Spleen (tissue), 11 donors: ENCODE data around the gene SLC45A1. TPM values are rescaled to one million over a fixed set of nuclear protein-coding genes. Genes with fewer than 3 reads are reported as not detected.

Experiments used
- DNase-seq: peaks from one replicate; pipeline ENCODE4 v3.0.0-alpha.2; 2020
- H3K27ac ChIP-seq, 8 donors: fragments of 200-600 bp; sonication (generic) in 7 of 8; 1 replicate in 4 of 8; 2 replicates in 4 of 8; pipeline versions ENCODE4 v1.5.0 to v1.8.0; 2016 to 2021; ENCODE audit warnings: inconsistent platforms in 4 of 8, mild to moderate bottlenecking in 4 of 8, moderate library complexity in 1 of 8
- H3K27me3 ChIP-seq, 7 donors: fragments of 200-600 bp; sonication (generic) in 6 of 7; replicated peaks in 1 of 7; 1 replicate in 4 of 7; 2 replicates in 3 of 7; pipeline versions ENCODE4 v1.5.0 to v1.8.0; 2016 to 2021; ENCODE audit warnings: inconsistent platforms in 3 of 7, mild to moderate bottlenecking in 1 of 7
- H3K36me3 ChIP-seq, 6 donors: fragments of 200-600 bp; sonication (generic) in 5 of 6; 1 replicate in 4 of 6; 2 replicates in 2 of 6; pipeline versions ENCODE4 v1.5.0 to v1.8.0; 2016 to 2021; ENCODE audit warnings: inconsistent platforms in 2 of 6
- H3K4me1 ChIP-seq, 6 donors: fragments of 200-600 bp; sonication (generic) in 5 of 6; 1 replicate in 3 of 6; 2 replicates in 3 of 6; pipeline versions ENCODE4 v1.5.0 to v1.8.0; 2016 to 2021; ENCODE audit warnings: inconsistent platforms in 3 of 6
- H3K4me3 ChIP-seq, 8 donors: fragments of 200-600 bp; sonication (generic) in 7 of 8; 1 replicate in 4 of 8; 2 replicates in 4 of 8; pipeline versions ENCODE4 v1.5.0 to v1.8.0; 2016 to 2021; ENCODE audit warnings: inconsistent platforms in 4 of 8, mild to moderate bottlenecking in 4 of 8, moderate library complexity in 2 of 8
- H3K9me3 ChIP-seq, 8 donors: fragments of 200-600 bp; sonication (generic) in 7 of 8; 1 replicate in 4 of 8; 2 replicates in 4 of 8; pipeline versions ENCODE4 v1.5.0 to v1.8.0; 2016 to 2021; ENCODE audit warnings: inconsistent platforms in 4 of 8
- CTCF ChIP-seq, 11 experiments: fragments of 200-600 bp in 7 of 11; fragments of 450-650 bp in 4 of 11; sonication (generic) in 4 of 11; IDR thresholded peaks in 8 of 11; conservative IDR thresholded peaks in 3 of 11; 1 replicate in 7 of 11; 2 replicates in 4 of 11; pipeline versions ENCODE4 v1.4.0 to v1.8.0; 2016 to 2021; ENCODE audit warnings: antibody characterized with exemption in 11 of 11, inconsistent platforms in 4 of 11, mild to moderate bottlenecking in 1 of 11
- POLR2A ChIP-seq, 3 donors: fragments of 450-650 bp; IDR thresholded peaks; one replicate each; pipeline ENCODE4 v1.5.1; 2017; ENCODE audit warnings: antibody characterized with exemption in 3 of 3, mild to moderate bottlenecking in 1 of 3
- POLR2AphosphoS5 ChIP-seq, 3 donors: sonication (generic); formaldehyde crosslinking; IDR thresholded peaks; one replicate each; pipeline ENCODE4 v1.5.1; 2017; ENCODE audit warnings: antibody characterized with exemption in 3 of 3
- WGBS, 5 donors: extraction: QIAGEN DNeasy Blood & Tissue Kit in 3 of 5; methylation state at CpG; one replicate each; pipeline versions ENCODE4 v1.1.5 to v1.1.7; 2013 to 2018; 5-methylcytosine and 5-hydroxymethylcytosine counted together
- intact Hi-C: fragments of 100-400 bp; cut with DNase I; formaldehyde crosslinking; loops from one replicate; pipeline ENCODE4 v1.15.0; 2023; ENCODE audit warnings: low total_unique reads
- polyA plus RNA-seq, 3 donors: library from polyadenylated mRNA; stranded (reverse); fragments of 200-250 nt; gene quantifications; one replicate each; pipeline ENCODE4 v1.2.1, GENCODE V29; 2013
- total RNA-seq, 7 donors: library from RNA; depleted of rRNA in 3 of 7; stranded (reverse); fragments of >200 nt in 3 of 7; fragmentation: NEBNext Ultra II Directional in 4 of 7; extraction: Animal tissue kit (Norgen Biotek cat#: 25700) in 4 of 7; gene quantifications; one replicate each; pipeline versions ENCODE4 v1.1.0 to v1.2.1, GENCODE V29; 2016 to 2021
- donor health status: healthy with polysubstance abuse.
- donor health status: DM: no; HTN: no; CAD: no; lungs with moderate emphysema.
- donor health status: DM: no; HTN: no; CAD: no.
- donor health status: Bipolar disorder and iron deficiency.
- donor health status: healthy.
- donor health status: DM: no; HTN: no; CAD: no.
- donor health status: DM: yes; HTN: yes; CAD: no.

SLC45A1 gene
- total and polyA plus RNA-seq, 10 donors, result 1.3 to 3.3 (median 2.8) TPM

GRCh38 chr1:8382608-8383505, 64.9 kb downstream of the SLC45A1 start:
- H3K27me3 ChIP-seq, result no peaks in the 10 kb centered on the region
- peak overlapping the region in 1 of 8 donors; percentile 21 for H3K4me3 ChIP-seq
- TF ChIP-seq CTCF (IDR thresholded peaks at IDR 0.05 in 8 of 11, conservative IDR thresholded peaks at IDR 0.05 in 3 of 11) (no peak), POLR2AphosphoS5 (IDR thresholded peaks at IDR 0.05) (no peak), POLR2A (IDR thresholded peaks at IDR 0.05) (no peak)
- DNase-seq, result no peak
- H3K4me1 ChIP-seq, result peaks cover 52 to 100% (median 89%) of the 10 kb centered on the region in 6 donors
- WGBS, 5 donors, result 38 to 70% (median 51%) methylated on average over 15 of the region's 15 CpGs
- H3K36me3 ChIP-seq, result peaks cover 0 to 72% (median 9%) of the 10 kb centered on the region in 6 donors
- peak overlapping the region in 7 of 8 donors; percentile 16 to 81 (median 58) for H3K27ac ChIP-seq
- H3K9me3 ChIP-seq, result no peaks in the 10 kb centered on the region
- intact Hi-C loops, result no loop called here

DNA sequence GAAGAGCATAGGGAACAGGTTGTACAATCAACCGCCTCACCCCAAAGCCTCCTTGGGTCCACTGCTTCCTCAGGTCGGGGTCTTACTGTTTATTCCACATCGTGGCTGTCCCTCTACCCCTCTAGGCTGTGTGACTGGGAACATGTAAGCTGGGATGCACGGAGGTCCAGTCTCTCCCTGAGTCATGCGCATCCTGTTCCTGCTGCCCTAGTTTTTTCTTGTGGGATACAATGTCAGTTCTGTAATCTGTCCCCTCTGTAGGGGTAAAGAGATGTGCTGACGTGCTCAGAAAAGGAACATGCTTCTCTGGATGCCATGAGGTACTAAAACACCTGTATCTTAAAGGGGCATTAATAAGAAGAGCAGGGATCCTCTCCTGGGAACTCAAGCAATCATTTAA, 66.2 kb downstream of the SLC45A1 start:
- peaks cover 0 to 70% (median 12%) of the 10 kb centered on the region in 6 donors for H3K36me3 ChIP-seq
- TF ChIP-seq CTCF (IDR thresholded peaks at IDR 0.05 in 8 of 11, conservative IDR thresholded peaks at IDR 0.05 in 3 of 11), result no peak
- intact Hi-C loops, result no loop called here
- peak overlapping the region in 6 of 8 donors; percentile 7 to 81 (median 66) for H3K27ac ChIP-seq
- DNase-seq, result no peak
- WGBS, 5 donors, result 71 to 85% (median 77%) methylated on average over 6 of the region's 6 CpGs
- H3K9me3 ChIP-seq, result no peaks in the 10 kb centered on the region
- peaks cover 51 to 98% (median 84%) of the 10 kb centered on the region in 6 donors for H3K4me1 ChIP-seq
- no peak overlapping the region for H3K4me3 ChIP-seq
- no peaks in the 10 kb centered on the region for H3K27me3 ChIP-seq

GRCh38 chr1:8384577-8384976, 66.7 kb downstream of the SLC45A1 start:
- intact Hi-C loops, result no loop called here
- H3K9me3 ChIP-seq, result no peaks in the 10 kb centered on the region
- H3K27me3 ChIP-seq, result no peaks in the 10 kb centered on the region
- peaks cover 46 to 98% (median 83%) of the 10 kb centered on the region in 6 donors for H3K4me1 ChIP-seq
- peaks cover 0 to 70% (median 14%) of the 10 kb centered on the region in 6 donors for H3K36me3 ChIP-seq
- H3K4me3 ChIP-seq, result no peak overlapping the region
- no peak for DNase-seq
- TF ChIP-seq POLR2AphosphoS5 (IDR thresholded peaks at IDR 0.05), result no peak
- TF ChIP-seq POLR2A (IDR thresholded peaks at IDR 0.05), result no peak
- no peak for TF ChIP-seq CTCF (IDR thresholded peaks at IDR 0.05 in 8 of 11, conservative IDR thresholded peaks at IDR 0.05 in 3 of 11)
- peak overlapping the region in 5 of 8 donors; percentile 7 to 81 (median 74) for H3K27ac ChIP-seq
- 48 to 72% (median 65%) methylated on average over 2 of the region's 2 CpGs for WGBS, 5 donors

- peaks cover 42 to 98% (median 86%) of the 10 kb centered on the region in 6 donors for H3K4me1 ChIP-seq
- H3K27ac ChIP-seq, result peak overlapping the region in 1 of 8 donors; percentile 20
- intact Hi-C loops, result no loop called here
- H3K4me3 ChIP-seq, result no peak overlapping the region
- DNase-seq, result no peak
- no peaks in the 10 kb centered on the region for H3K27me3 ChIP-seq
- no peaks in the 10 kb centered on the region for H3K9me3 ChIP-seq
- peaks cover 0 to 63% (median 14%) of the 10 kb centered on the region in 6 donors for H3K36me3 ChIP-seq
- TF ChIP-seq CTCF (IDR thresholded peaks at IDR 0.05 in 8 of 11, conservative IDR thresholded peaks at IDR 0.05 in 3 of 11) (no peak), POLR2A (IDR thresholded peaks at IDR 0.05) (no peak), POLR2AphosphoS5 (IDR thresholded peaks at IDR 0.05) (no peak)
Measured at GRCh38 chr1:8386247-8386646, 68.3 kb downstream of the SLC45A1 start.
